Bronchial epithelial cell (primary cell): ENCODE results near the gene JCAD. TPM values are rescaled to one million over a fixed set of nuclear protein-coding genes. Genes with fewer than 3 reads are reported as not detected.

Source experiments
- DNase-seq: peaks from one replicate; pipeline ENCODE4 v3.0.0-alpha.2; 2010; ENCODE audit warnings: low read depth
- FAIRE-seq: peaks from 2 replicates; lab custom pipeline; 2011; peaks lifted over from hg19 to GRCh38; lab: Jason Lieb, UNC
- H3K27me3 ChIP-seq: 2 replicates; pipeline ENCODE4 v1.5.1; 2011; ENCODE audit warnings: low read length; ENCODE audit not compliant: control insufficient read depth, insufficient read depth
- H3K36me3 ChIP-seq: 2 replicates; pipeline ENCODE4 v1.5.1; 2011; ENCODE audit warnings: low read length; ENCODE audit not compliant: control insufficient read depth, insufficient read depth
- H3K4me3 ChIP-seq: 2 replicates; pipeline ENCODE4 v1.5.1; 2011; ENCODE audit warnings: mild to moderate bottlenecking, low read depth, low read length, control low read depth
- CTCF ChIP-seq: IDR thresholded peaks from 2 replicates; pipeline ENCODE4 v1.5.1; 2011; ENCODE audit warnings: mild to moderate bottlenecking, moderate library complexity, low read length, control low read depth, inconsistent platforms; ENCODE audit not compliant: insufficient read depth, severe bottlenecking
- total RNA-seq: library from RNA; depleted of rRNA; stranded (reverse); fragments of >200 nt; gene quantifications from 2 replicates; pipeline ENCODE4 v1.2.1, GENCODE V29; 2014

Gene JCAD
- total RNA-seq, 1 donor from 2014 or later = under 0.01 TPM

- DNase-seq (no peak), FAIRE-seq (no peak)
- Histone ChIP-seq H3K27me3 (no peaks in the 10 kb centered on the region), H3K36me3 (no peaks in the 10 kb centered on the region), H3K4me3 (no peak overlapping the region)
- TF ChIP-seq CTCF = no peak
Observed at GRCh38 chr10:30091136-30091535, 31.8 kb upstream of the JCAD start.

- H3K4me3 ChIP-seq = no peak overlapping the region
- DNase-seq (no peak), FAIRE-seq (no peak)
- TF ChIP-seq CTCF = no peak
- no peaks in the 10 kb centered on the region for H3K27me3 ChIP-seq
- H3K36me3 ChIP-seq = no peaks in the 10 kb centered on the region
Observed at GRCh38 chr10:30088178-30088577, 28.8 kb upstream of the JCAD start.

- DNase-seq (no peak), FAIRE-seq (no peak)
- H3K27me3 ChIP-seq = no peaks in the 10 kb centered on the region
- no peak overlapping the region for H3K4me3 ChIP-seq
- no peak for TF ChIP-seq CTCF
- H3K36me3 ChIP-seq = no peaks in the 10 kb centered on the region
Observed at GRCh38 chr10:30083934-30084333, 24.5 kb upstream of the JCAD start.

GRCh38 chr10:30081182-30081581 is 21.8 kb upstream of the JCAD start:
- no peaks in the 10 kb centered on the region for H3K27me3 ChIP-seq

GRCh38 chr10:30080161-30080560 is 20.8 kb upstream of the JCAD start:
- FAIRE-seq (no peak), DNase-seq (peak; percentile 40)
- no peak for TF ChIP-seq CTCF
- no peak overlapping the region for H3K4me3 ChIP-seq
- no peaks in the 10 kb centered on the region for H3K36me3 ChIP-seq
- H3K27me3 ChIP-seq = no peaks in the 10 kb centered on the region

More at GRCh38 chr10:30081182-30081581, 21.8 kb upstream of the JCAD start:
- DNase-seq (no peak), FAIRE-seq (no peak)
- Histone ChIP-seq H3K36me3 (no peaks in the 10 kb centered on the region), H3K4me3 (no peak overlapping the region)
- no peak for TF ChIP-seq CTCF

GRCh38 chr10:30079408-30079807 is 20.0 kb upstream of the JCAD start:
- DNase-seq (no peak), FAIRE-seq (no peak)
- Histone ChIP-seq H3K36me3 (no peaks in the 10 kb centered on the region), H3K4me3 (no peak overlapping the region), H3K27me3 (no peaks in the 10 kb centered on the region)
- no peak for TF ChIP-seq CTCF
